HepG2 (cell line): ENCODE results near the gene GNL3. TPM values are rescaled to one million over a fixed set of nuclear protein-coding genes. Genes with fewer than 3 reads are reported as not detected.

Source experiments
- ELF4 ChIP-seq: sonication (generic); formaldehyde crosslinking; IDR thresholded peaks from 2 replicates; pipeline ENCODE4 v1.5.0; 2020; ENCODE audit warnings: missing genetic modification reagents, mild to moderate bottlenecking, moderate library complexity, borderline replicate concordance
- FOSL1 ChIP-seq: sonication (generic); formaldehyde crosslinking; IDR thresholded peaks from 2 replicates; pipeline ENCODE4 v1.9.0; 2021; ENCODE audit warnings: missing genetic modification reagents, borderline replicate concordance
- GATAD2A ChIP-seq: IDR thresholded peaks from 2 replicates; pipeline ENCODE4 v1.6.1; 2016
- HES4 ChIP-seq: sonication (generic); formaldehyde crosslinking; IDR thresholded peaks from 2 replicates; pipeline ENCODE4 v1.9.0; 2021; ENCODE audit warnings: mild to moderate bottlenecking, missing genetic modification reagents, borderline replicate concordance
- KLF11 ChIP-seq: IDR thresholded peaks from 2 replicates; pipeline ENCODE4 v1.6.1; 2016; ENCODE audit warnings: missing compliant biosample characterization
- NBN ChIP-seq: fragments of 450-650 bp; conservative IDR thresholded peaks from 2 replicates; pipeline ENCODE4 v1.6.1; 2017
- REXO4 ChIP-seq: sonication (generic); formaldehyde crosslinking; IDR thresholded peaks from 2 replicates; pipeline ENCODE4 v1.8.0; 2022; ENCODE audit warnings: missing genetic modification reagents, mild to moderate bottlenecking, borderline replicate concordance
- SRSF1 ChIP-seq: fragments of 200-400 bp; formaldehyde crosslinking; optimal IDR thresholded peaks from 2 replicates; pipeline ENCODE3; 2017; ENCODE audit warnings: mild to moderate bottlenecking, low read depth, low read length, moderate library complexity
- YY1 ChIP-seq: IDR thresholded peaks from 2 replicates; pipeline ENCODE4 v1.6.1; 2011; ENCODE audit warnings: low read length, low read depth, moderate library complexity, mild to moderate bottlenecking; ENCODE audit not compliant: insufficient read depth, insufficient replicate concordance
- ZNF225 ChIP-seq: sonication (generic); formaldehyde crosslinking; IDR thresholded peaks from 2 replicates; pipeline ENCODE4 v1.4.0; 2020; ENCODE audit warnings: mild to moderate bottlenecking, missing genetic modification reagents
- ZNF431 ChIP-seq: sonication (generic); formaldehyde crosslinking; IDR thresholded peaks from 2 replicates; pipeline ENCODE4 v1.9.0; 2022; ENCODE audit warnings: missing genetic modification reagents, low read depth, mild to moderate bottlenecking, borderline replicate concordance
- polyA plus RNA-seq, 8 experiments: library from polyadenylated mRNA; depleted of rRNA in 3 of 8; stranded (reverse) in 7 of 8; unstranded in 1 of 8; fragments of >200 nt; fragmentation: Illumina TruSeq in 4 of 8; extraction: Trizol in 4 of 8; gene quantifications; 2 replicates each; pipeline versions ENCODE4 v1.2.1 to v1.2.3, GENCODE V29; 2011 to 2016; ENCODE audit warnings: low read depth in 4 of 8, missing spikeins in 1 of 8, mixed read lengths in 1 of 8; ENCODE audit not compliant: insufficient read depth in 1 of 8
- total RNA-seq, 5 experiments: library from RNA; depleted of rRNA; stranded (reverse); fragments of >200 nt; fragmentation: Illumina TruSeq; extraction: Trizol; gene quantifications; 2 replicates each; pipeline ENCODE4 v1.2.3, GENCODE V29; 2016; ENCODE audit warnings: low read depth in 1 of 5
- TF ChIP-seq, protein P1 (sequence below): sonication (generic); formaldehyde crosslinking; IDR thresholded peaks from 2 replicates; pipeline ENCODE4 v1.5.0; 2020; ENCODE audit warnings: mild to moderate bottlenecking, missing genetic modification reagents, moderate library complexity
- TF ChIP-seq, protein P2 (sequence below): sonication (generic); formaldehyde crosslinking; IDR thresholded peaks from 2 replicates; pipeline ENCODE4 v1.4.0; 2020; ENCODE audit warnings: missing genetic modification reagents, borderline replicate concordance
- TF ChIP-seq, protein P3 (sequence below): sonication (generic); formaldehyde crosslinking; IDR thresholded peaks from 2 replicates; pipeline ENCODE4 v1.4.0; 2020; ENCODE audit warnings: mild to moderate bottlenecking, missing genetic modification reagents
- TF ChIP-seq, protein P4 (sequence below): sonication (generic); formaldehyde crosslinking; IDR thresholded peaks from 2 replicates; pipeline ENCODE4 v1.8.1; 2023; ENCODE audit warnings: mild to moderate bottlenecking, moderate library complexity, missing genetic modification reagents
- TF ChIP-seq, protein P5 (sequence below): sonication (generic); formaldehyde crosslinking; IDR thresholded peaks from 2 replicates; pipeline ENCODE4 v1.4.0; 2020; ENCODE audit warnings: missing genetic modification reagents

The GNL3 gene
- total and polyA plus RNA-seq, 2 of the 13 experiments (the other 11 are each of a cell fraction or from before 2014, with no cell fraction given) = 129 to 257 TPM

DNA sequence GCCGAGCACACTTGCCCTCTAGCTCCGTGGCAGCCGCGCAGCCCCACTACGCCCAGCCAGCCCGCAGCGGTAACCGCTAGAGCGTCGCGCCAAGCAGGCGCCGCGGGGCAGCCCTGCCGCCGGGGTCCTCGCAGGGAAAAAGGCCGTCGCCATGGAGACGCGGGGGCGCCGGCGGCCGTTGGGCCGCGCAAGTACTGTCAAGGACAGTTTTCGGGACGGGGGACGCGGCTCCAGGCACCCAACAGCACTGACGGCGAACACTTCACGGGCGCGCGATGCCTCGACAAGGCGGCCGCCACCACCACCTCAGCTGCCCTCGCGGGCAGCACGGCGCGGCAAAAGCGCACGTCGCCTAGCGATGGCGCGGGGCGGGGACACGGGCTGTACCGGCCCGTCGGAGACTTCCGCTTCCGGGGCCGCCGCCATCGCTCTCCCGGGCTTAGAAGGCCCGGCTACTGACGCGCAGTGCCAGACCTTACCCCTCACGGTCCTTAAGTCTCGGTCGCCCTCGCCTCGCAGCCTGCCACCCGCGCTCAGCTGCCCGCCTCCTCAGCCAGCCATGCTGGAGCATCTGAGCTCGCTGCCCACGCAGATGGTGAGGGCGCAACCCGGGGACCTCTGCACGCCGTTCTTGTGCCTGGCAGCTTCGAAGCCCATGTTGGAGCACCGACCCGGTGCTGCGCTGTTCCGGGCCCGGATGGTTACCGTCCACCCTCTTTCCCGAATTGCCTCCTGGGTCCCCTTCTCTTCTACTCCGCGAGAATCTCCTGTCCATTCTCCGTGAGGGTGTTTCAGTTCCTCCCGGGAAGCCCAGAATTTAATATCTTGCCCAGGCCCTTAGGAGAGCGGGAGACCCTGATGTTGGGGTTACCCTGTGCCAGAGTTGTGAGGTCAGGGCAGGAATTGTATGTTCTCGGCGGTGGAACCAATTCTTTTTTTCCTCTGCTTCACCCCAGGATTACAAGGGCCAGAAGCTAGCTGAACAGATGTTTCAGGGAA, 20.2 kb downstream of the GNL3 start, which contains the start of the genes GLT8D1 and SPCS1 (continued):
- TF ChIP-seq, protein P1, sequence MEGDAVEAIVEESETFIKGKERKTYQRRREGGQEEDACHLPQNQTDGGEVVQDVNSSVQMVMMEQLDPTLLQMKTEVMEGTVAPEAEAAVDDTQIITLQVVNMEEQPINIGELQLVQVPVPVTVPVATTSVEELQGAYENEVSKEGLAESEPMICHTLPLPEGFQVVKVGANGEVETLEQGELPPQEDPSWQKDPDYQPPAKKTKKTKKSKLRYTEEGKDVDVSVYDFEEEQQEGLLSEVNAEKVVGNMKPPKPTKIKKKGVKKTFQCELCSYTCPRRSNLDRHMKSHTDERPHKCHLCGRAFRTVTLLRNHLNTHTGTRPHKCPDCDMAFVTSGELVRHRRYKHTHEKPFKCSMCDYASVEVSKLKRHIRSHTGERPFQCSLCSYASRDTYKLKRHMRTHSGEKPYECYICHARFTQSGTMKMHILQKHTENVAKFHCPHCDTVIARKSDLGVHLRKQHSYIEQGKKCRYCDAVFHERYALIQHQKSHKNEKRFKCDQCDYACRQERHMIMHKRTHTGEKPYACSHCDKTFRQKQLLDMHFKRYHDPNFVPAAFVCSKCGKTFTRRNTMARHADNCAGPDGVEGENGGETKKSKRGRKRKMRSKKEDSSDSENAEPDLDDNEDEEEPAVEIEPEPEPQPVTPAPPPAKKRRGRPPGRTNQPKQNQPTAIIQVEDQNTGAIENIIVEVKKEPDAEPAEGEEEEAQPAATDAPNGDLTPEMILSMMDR = no peak; the same call in 1 of the 2 replicates
- TF ChIP-seq ZNF431 (CRISPR knock-in tag) (peak; percentile 58; the same call in 1 of the 2 replicates), REXO4 (no peak), ZNF225 (CRISPR knock-in tag) (peak; percentile 86), FOSL1 (CRISPR knock-in tag) (peak; percentile 11; the same call in 1 of the 2 replicates), KLF11 (CRISPR knock-in tag) (no peak), HES4 (CRISPR knock-in tag) (peak; percentile 67), NBN (no peak), SRSF1 (no peak), ELF4 (peak; percentile 62; the same call in 1 of the 2 replicates), GATAD2A (0 out of 2 replicates have a peak, but pooled peaks have one; percentile 28), YY1 (peak; percentile 93)
- TF ChIP-seq, protein P2, sequence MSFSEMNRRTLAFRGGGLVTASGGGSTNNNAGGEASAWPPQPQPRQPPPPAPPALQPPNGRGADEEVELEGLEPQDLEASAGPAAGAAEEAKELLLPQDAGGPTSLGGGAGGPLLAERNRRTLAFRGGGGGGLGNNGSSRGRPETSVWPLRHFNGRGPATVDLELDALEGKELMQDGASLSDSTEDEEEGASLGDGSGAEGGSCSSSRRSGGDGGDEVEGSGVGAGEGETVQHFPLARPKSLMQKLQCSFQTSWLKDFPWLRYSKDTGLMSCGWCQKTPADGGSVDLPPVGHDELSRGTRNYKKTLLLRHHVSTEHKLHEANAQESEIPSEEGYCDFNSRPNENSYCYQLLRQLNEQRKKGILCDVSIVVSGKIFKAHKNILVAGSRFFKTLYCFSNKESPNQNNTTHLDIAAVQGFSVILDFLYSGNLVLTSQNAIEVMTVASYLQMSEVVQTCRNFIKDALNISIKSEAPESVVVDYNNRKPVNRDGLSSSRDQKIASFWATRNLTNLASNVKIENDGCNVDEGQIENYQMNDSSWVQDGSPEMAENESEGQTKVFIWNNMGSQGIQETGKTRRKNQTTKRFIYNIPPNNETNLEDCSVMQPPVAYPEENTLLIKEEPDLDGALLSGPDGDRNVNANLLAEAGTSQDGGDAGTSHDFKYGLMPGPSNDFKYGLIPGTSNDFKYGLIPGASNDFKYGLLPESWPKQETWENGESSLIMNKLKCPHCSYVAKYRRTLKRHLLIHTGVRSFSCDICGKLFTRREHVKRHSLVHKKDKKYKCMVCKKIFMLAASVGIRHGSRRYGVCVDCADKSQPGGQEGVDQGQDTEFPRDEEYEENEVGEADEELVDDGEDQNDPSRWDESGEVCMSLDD (CRISPR knock-in tag) = peak; percentile 61; the same call in 1 of the 2 replicates
- TF ChIP-seq, protein P3, sequence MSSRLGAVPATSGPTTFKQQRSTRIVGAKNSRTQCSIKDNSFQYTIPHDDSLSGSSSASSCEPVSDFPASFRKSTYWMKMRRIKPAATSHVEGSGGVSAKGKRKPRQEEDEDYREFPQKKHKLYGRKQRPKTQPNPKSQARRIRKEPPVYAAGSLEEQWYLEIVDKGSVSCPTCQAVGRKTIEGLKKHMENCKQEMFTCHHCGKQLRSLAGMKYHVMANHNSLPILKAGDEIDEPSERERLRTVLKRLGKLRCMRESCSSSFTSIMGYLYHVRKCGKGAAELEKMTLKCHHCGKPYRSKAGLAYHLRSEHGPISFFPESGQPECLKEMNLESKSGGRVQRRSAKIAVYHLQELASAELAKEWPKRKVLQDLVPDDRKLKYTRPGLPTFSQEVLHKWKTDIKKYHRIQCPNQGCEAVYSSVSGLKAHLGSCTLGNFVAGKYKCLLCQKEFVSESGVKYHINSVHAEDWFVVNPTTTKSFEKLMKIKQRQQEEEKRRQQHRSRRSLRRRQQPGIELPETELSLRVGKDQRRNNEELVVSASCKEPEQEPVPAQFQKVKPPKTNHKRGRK (CRISPR knock-in tag) = no peak
- TF ChIP-seq, protein P4, sequence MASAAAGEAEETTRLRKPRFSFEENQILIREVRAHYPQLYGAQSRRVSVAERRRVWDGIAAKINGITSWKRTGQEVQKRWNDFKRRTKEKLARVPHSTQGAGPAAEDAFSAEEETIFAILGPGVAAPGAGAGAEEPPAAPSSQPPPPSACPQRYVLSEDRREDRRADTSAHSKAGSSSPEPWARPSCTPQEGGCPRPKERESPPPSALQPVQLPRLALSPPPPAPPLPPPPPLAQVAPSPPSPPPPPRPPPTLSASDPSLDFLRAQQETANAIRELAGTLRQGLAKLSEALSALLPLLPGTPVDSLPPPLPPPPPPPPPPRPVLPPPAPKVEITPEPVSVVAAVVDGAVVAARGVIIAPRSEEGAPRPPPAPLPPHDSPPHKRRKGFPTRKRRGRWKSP = peak; percentile 47; the same call in 1 of the 2 replicates
- TF ChIP-seq, protein P5, sequence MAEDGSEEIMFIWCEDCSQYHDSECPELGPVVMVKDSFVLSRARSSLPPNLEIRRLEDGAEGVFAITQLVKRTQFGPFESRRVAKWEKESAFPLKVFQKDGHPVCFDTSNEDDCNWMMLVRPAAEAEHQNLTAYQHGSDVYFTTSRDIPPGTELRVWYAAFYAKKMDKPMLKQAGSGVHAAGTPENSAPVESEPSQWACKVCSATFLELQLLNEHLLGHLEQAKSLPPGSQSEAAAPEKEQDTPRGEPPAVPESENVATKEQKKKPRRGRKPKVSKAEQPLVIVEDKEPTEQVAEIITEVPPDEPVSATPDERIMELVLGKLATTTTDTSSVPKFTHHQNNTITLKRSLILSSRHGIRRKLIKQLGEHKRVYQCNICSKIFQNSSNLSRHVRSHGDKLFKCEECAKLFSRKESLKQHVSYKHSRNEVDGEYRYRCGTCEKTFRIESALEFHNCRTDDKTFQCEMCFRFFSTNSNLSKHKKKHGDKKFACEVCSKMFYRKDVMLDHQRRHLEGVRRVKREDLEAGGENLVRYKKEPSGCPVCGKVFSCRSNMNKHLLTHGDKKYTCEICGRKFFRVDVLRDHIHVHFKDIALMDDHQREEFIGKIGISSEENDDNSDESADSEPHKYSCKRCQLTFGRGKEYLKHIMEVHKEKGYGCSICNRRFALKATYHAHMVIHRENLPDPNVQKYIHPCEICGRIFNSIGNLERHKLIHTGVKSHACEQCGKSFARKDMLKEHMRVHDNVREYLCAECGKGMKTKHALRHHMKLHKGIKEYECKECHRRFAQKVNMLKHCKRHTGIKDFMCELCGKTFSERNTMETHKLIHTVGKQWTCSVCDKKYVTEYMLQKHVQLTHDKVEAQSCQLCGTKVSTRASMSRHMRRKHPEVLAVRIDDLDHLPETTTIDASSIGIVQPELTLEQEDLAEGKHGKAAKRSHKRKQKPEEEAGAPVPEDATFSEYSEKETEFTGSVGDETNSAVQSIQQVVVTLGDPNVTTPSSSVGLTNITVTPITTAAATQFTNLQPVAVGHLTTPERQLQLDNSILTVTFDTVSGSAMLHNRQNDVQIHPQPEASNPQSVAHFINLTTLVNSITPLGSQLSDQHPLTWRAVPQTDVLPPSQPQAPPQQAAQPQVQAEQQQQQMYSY = no peak; the same call in 1 of the 2 replicates
